SU-DHL-6 (cell line): Measurements from ENCODE around the gene PPP1R13B.

Experiments
- EZH2phosphoT487 ChIP-seq: fragments of 200-600 bp; sonication (generic), shearing (Covaris generic); conservative IDR thresholded peaks from 2 replicates; pipeline ENCODE4 v1.6.1; 2018; ENCODE audit warnings: mild to moderate bottlenecking, antibody characterized with exemption, low read length, moderate library complexity, mixed read lengths
- TF ChIP-seq, protein P1 (sequence below): fragments of 200-600 bp; sonication (generic); IDR thresholded peaks from one replicate; pipeline ENCODE4 v1.5.1; 2017; ENCODE audit warnings: antibody characterized with exemption, mild to moderate bottlenecking, low read length, moderate library complexity; ENCODE audit not compliant: insufficient read depth, poor library complexity, severe bottlenecking

DNA sequence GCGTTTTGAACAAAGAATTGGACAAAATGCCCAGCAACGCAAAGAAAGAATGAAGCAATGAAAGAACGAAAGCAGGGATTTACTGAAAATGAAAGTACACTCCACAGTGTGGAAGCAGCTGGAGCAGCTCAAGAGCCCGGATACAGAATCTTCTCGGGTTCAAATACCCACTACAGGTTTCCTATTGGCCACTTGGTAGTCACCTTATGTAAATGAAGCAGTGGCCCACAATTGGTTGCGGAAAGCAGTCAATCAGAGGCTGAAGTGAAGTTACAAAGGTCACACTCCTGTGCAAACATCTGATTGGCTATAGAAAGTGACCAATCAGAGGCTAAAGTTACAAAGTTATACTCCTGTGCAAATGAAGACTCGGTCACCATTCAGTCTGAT is 15.0 kb upstream of the PPP1R13B start:
- TF ChIP-seq, protein P1, sequence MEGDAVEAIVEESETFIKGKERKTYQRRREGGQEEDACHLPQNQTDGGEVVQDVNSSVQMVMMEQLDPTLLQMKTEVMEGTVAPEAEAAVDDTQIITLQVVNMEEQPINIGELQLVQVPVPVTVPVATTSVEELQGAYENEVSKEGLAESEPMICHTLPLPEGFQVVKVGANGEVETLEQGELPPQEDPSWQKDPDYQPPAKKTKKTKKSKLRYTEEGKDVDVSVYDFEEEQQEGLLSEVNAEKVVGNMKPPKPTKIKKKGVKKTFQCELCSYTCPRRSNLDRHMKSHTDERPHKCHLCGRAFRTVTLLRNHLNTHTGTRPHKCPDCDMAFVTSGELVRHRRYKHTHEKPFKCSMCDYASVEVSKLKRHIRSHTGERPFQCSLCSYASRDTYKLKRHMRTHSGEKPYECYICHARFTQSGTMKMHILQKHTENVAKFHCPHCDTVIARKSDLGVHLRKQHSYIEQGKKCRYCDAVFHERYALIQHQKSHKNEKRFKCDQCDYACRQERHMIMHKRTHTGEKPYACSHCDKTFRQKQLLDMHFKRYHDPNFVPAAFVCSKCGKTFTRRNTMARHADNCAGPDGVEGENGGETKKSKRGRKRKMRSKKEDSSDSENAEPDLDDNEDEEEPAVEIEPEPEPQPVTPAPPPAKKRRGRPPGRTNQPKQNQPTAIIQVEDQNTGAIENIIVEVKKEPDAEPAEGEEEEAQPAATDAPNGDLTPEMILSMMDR = no peak
- no peak for TF ChIP-seq EZH2phosphoT487
